Pancreas (tissue), 10 donors: ENCODE measurements around the gene PYGL. TPM values are rescaled to one million over a fixed set of nuclear protein-coding genes. Genes with fewer than 3 reads are reported as not detected.

Experiments
- ATAC-seq, 4 donors: fragments of 200-7000 bp; cut with Tn5 transposase; one replicate each; pipeline versions ENCODE4 v1.8.0 to v1.9.1; 2020; ENCODE audit warnings: mild to moderate bottlenecking in 4 of 4, moderate library complexity in 4 of 4
- DNase-seq, 6 donors: peaks; one replicate each; pipeline ENCODE4 v3.0.0-alpha.2; 2020
- FAIRE-seq: peaks from 2 replicates; lab custom pipeline; 2012; peaks lifted over from hg19 to GRCh38; lab: Jason Lieb, UNC
- H3K27ac ChIP-seq, 4 donors: fragments of 200-600 bp; sonication (generic); 1 replicate in 3 of 4; 2 replicates in 1 of 4; pipeline versions ENCODE4 v1.5.0 to v1.8.0; 2020
- H3K27me3 ChIP-seq, 4 donors: fragments of 200-600 bp; one replicate each; pipeline ENCODE4 v1.8.0; 2021
- H3K36me3 ChIP-seq, 3 donors: fragments of 200-600 bp; sonication (generic) in 1 of 3; one replicate each; pipeline versions ENCODE4 v1.5.0 to v1.8.0; 2020 to 2021
- H3K4me1 ChIP-seq, 3 donors: fragments of 200-600 bp; one replicate each; pipeline ENCODE4 v1.8.0; 2021
- H3K4me3 ChIP-seq, 4 donors: fragments of 200-600 bp; sonication (generic) in 2 of 4; one replicate each; pipeline versions ENCODE4 v1.5.0 to v1.8.0; 2020 to 2021
- H3K9me3 ChIP-seq, 4 donors: fragments of 200-600 bp; one replicate each; pipeline ENCODE4 v1.8.0; 2021
- CTCF ChIP-seq, 4 donors: fragments of 200-600 bp; sonication (generic) in 3 of 4; IDR thresholded peaks; one replicate each; pipeline versions ENCODE4 v1.5.0 to v1.8.0; 2021; ENCODE audit warnings: antibody characterized with exemption in 4 of 4
- WGBS, 2 donors: extraction: QIAGEN DNeasy Blood & Tissue Kit; methylation state at CpG; one replicate each; pipeline ENCODE4 v1.1.7; 2013; 5-methylcytosine and 5-hydroxymethylcytosine counted together
- intact Hi-C, 3 donors: fragments of 100-400 bp; cut with DNase I; formaldehyde crosslinking; loops; one replicate each; pipeline versions ENCODE4 v1.11.1 to v1.14.2; 2022
- polyA plus RNA-seq, 2 donors: library from polyadenylated mRNA; stranded (reverse); fragments of 200-250 nt; gene quantifications; one replicate each; pipeline ENCODE4 v1.2.3, GENCODE V29; 2013
- total RNA-seq, 6 donors: library from RNA; stranded (reverse); fragmentation: NEBNext Ultra II Directional in 4 of 6; extraction: Animal tissue kit (Norgen Biotek cat#: 25700) in 4 of 6; gene quantifications; one replicate each; pipeline versions ENCODE4 v1.2.1 to v1.2.4, GENCODE V29; 2021 to 2023
- donor health status: healthy with polysubstance abuse.
- donor health status: DM: no; HTN: no; CAD: no; lungs with moderate emphysema.
- donor health status: DM: no; HTN: no; CAD: no.
- donor health status: control.
- donor health status: control.
- donor health status: Bipolar disorder and iron deficiency.
- donor health status: DM: yes; HTN: yes; CAD: no.
- donor health status: DM: no; HTN: no; CAD: no.
- donor health status: DM: no; HTN: no; CAD: no.
- donor health status: DM: yes; HTN: yes; CAD: no.

The PYGL gene
- total and polyA plus RNA-seq, 8 donors: 2.6 to 17.8 (median 5.4) TPM

GRCh38 chr14:50948205-50948604 is 3.9 kb upstream of the PYGL start:
- ATAC-seq (no peak), FAIRE-seq (no peak), DNase-seq (no peak)
- H3K27ac ChIP-seq: no peak overlapping the region
- H3K4me1 ChIP-seq: no peaks in the 10 kb centered on the region
- no peak for TF ChIP-seq CTCF (IDR thresholded peaks at IDR 0.05)
- H3K36me3 ChIP-seq: no peaks in the 10 kb centered on the region
- H3K27me3 ChIP-seq: no peaks in the 10 kb centered on the region
- H3K9me3 ChIP-seq: no peaks in the 10 kb centered on the region
- H3K4me3 ChIP-seq: no peak overlapping the region
- 40 to 78% methylated on average over 2 of the region's 2 CpGs for WGBS, 2 donors
- intact Hi-C loops: no loop called here

- intact Hi-C loops: no loop called here
- no peak for FAIRE-seq
- no peak for TF ChIP-seq CTCF (IDR thresholded peaks at IDR 0.05)
These were observed 3.2 kb upstream of the PYGL start for GRCh38 chr14:50947446-50947845.

GRCh38 chr14:50946234-50946935 is 2.1 kb upstream of the PYGL start:
- no peaks in the 10 kb centered on the region for H3K36me3 ChIP-seq
- TF ChIP-seq CTCF (IDR thresholded peaks at IDR 0.05): no peak
- FAIRE-seq (no peak), ATAC-seq (no peak), DNase-seq (no peak)
- intact Hi-C loops: no loop called here
- no peaks in the 10 kb centered on the region for H3K9me3 ChIP-seq
- no peak overlapping the region for H3K4me3 ChIP-seq
- no peaks in the 10 kb centered on the region for H3K27me3 ChIP-seq
- WGBS, 2 donors: 90 to 94% methylated on average over 5 of the region's 5 CpGs
- no peak overlapping the region for H3K27ac ChIP-seq
- no peaks in the 10 kb centered on the region for H3K4me1 ChIP-seq

More at GRCh38 chr14:50947446-50947845, 3.2 kb upstream of the PYGL start:
- H3K27me3 ChIP-seq: no peaks in the 10 kb centered on the region
- 72 to 77% methylated on average over 4 of the region's 4 CpGs for WGBS, 2 donors
- no peaks in the 10 kb centered on the region for H3K36me3 ChIP-seq
- no peak for ATAC-seq
- H3K4me3 ChIP-seq: no peak overlapping the region
- DNase-seq: no peak
- H3K9me3 ChIP-seq: no peaks in the 10 kb centered on the region
- no peaks in the 10 kb centered on the region for H3K4me1 ChIP-seq
- H3K27ac ChIP-seq: no peak overlapping the region

- Histone ChIP-seq H3K36me3 (no peaks in the 10 kb centered on the region), H3K27ac (peak overlapping the region in 3 of 4 donors; percentile 35 to 77 (median 64)), H3K4me1 (no peaks in the 10 kb centered on the region), H3K9me3 (no peaks in the 10 kb centered on the region), H3K27me3 (no peaks in the 10 kb centered on the region), H3K4me3 (peak overlapping the region; percentile 59 to 84 (median 69))
- 4 to 6% methylated on average over 29 of the region's 29 CpGs for WGBS, 2 donors
- ATAC-seq (peak; percentile 44 to 64 (median 54)), DNase-seq (peak; percentile 18 to 72 (median 46)), FAIRE-seq (no peak)
- intact Hi-C loops: no loop called here
- TF ChIP-seq CTCF (IDR thresholded peaks at IDR 0.05): no peak
These were observed 547 bp upstream of the PYGL start for GRCh38 chr14:50944647-50945413.
